Neural cell (in vitro differentiated cells): Measurements from ENCODE around the gene DBH.

Experiments
- EP300 ChIP-seq: fragments of 450-650 bp; conservative IDR thresholded peaks from 2 replicates; pipeline ENCODE4 v1.6.1; 2014; ENCODE audit warnings: antibody characterized with exemption, mild to moderate bottlenecking, moderate library complexity; ENCODE audit not compliant: poor library complexity, severe bottlenecking
- EZH2 ChIP-seq: fragments of 200-600, 300-800 bp; shearing (Covaris generic), sonication (generic); IDR thresholded peaks from 2 replicates; pipeline ENCODE4 v1.6.1; 2014; ENCODE audit warnings: antibody characterized with exemption, low read length, borderline replicate concordance, mild to moderate bottlenecking; ENCODE audit not compliant: insufficient read depth, poor library complexity, severe bottlenecking
- MXI1 ChIP-seq: fragments of 450-650 bp; conservative IDR thresholded peaks from 2 replicates; pipeline ENCODE4 v1.6.1; 2014; ENCODE audit warnings: antibody characterized with exemption, mild to moderate bottlenecking; ENCODE audit not compliant: poor library complexity, severe bottlenecking
- POLR2AphosphoS5 ChIP-seq: IDR thresholded peaks from 2 replicates; pipeline ENCODE4 v1.6.1; 2012
- RAD21 ChIP-seq: fragments of 450-650 bp; conservative IDR thresholded peaks from 2 replicates; pipeline ENCODE4 v1.6.1; 2014; ENCODE audit warnings: antibody characterized with exemption, mild to moderate bottlenecking, moderate library complexity
- SMC3 ChIP-seq: fragments of 450-650 bp; conservative IDR thresholded peaks from 2 replicates; pipeline ENCODE4 v1.6.1; 2014; ENCODE audit warnings: antibody characterized with exemption, mild to moderate bottlenecking, moderate library complexity; ENCODE audit not compliant: poor library complexity
- TF ChIP-seq, protein P1 (sequence below): IDR thresholded peaks from 2 replicates; pipeline ENCODE4 v1.6.1; 2012; ENCODE audit warnings: borderline replicate concordance
- TF ChIP-seq, protein P2 (sequence below): fragments of 450-650 bp; IDR thresholded peaks from 2 replicates; pipeline ENCODE4 v1.5.1; 2014; ENCODE audit warnings: antibody characterized with exemption, mild to moderate bottlenecking, moderate library complexity; ENCODE audit not compliant: poor library complexity, severe bottlenecking

DNA sequence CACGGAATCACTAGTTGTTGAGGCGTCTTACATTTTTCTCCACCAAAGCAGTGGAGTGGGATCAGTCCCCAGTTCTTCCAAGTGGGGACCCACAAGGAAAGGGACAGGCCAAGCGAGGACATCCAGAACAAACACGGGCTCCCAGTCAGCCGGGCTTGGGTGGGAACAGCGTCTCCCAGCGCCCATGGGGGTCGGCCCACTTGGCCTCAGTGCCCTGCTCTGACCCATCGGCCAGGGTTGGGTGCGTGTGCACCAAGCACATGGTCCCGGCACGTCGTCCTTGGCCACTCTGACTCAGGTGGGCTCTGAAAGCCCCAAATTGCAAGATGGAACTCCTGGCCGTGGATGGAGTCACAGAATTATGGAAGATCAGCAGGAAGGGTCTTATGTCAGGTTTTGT, 37.9 kb downstream of the DBH start:
- TF ChIP-seq, protein P1, sequence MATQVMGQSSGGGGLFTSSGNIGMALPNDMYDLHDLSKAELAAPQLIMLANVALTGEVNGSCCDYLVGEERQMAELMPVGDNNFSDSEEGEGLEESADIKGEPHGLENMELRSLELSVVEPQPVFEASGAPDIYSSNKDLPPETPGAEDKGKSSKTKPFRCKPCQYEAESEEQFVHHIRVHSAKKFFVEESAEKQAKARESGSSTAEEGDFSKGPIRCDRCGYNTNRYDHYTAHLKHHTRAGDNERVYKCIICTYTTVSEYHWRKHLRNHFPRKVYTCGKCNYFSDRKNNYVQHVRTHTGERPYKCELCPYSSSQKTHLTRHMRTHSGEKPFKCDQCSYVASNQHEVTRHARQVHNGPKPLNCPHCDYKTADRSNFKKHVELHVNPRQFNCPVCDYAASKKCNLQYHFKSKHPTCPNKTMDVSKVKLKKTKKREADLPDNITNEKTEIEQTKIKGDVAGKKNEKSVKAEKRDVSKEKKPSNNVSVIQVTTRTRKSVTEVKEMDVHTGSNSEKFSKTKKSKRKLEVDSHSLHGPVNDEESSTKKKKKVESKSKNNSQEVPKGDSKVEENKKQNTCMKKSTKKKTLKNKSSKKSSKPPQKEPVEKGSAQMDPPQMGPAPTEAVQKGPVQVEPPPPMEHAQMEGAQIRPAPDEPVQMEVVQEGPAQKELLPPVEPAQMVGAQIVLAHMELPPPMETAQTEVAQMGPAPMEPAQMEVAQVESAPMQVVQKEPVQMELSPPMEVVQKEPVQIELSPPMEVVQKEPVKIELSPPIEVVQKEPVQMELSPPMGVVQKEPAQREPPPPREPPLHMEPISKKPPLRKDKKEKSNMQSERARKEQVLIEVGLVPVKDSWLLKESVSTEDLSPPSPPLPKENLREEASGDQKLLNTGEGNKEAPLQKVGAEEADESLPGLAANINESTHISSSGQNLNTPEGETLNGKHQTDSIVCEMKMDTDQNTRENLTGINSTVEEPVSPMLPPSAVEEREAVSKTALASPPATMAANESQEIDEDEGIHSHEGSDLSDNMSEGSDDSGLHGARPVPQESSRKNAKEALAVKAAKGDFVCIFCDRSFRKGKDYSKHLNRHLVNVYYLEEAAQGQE: no peak
- TF ChIP-seq, protein P2, sequence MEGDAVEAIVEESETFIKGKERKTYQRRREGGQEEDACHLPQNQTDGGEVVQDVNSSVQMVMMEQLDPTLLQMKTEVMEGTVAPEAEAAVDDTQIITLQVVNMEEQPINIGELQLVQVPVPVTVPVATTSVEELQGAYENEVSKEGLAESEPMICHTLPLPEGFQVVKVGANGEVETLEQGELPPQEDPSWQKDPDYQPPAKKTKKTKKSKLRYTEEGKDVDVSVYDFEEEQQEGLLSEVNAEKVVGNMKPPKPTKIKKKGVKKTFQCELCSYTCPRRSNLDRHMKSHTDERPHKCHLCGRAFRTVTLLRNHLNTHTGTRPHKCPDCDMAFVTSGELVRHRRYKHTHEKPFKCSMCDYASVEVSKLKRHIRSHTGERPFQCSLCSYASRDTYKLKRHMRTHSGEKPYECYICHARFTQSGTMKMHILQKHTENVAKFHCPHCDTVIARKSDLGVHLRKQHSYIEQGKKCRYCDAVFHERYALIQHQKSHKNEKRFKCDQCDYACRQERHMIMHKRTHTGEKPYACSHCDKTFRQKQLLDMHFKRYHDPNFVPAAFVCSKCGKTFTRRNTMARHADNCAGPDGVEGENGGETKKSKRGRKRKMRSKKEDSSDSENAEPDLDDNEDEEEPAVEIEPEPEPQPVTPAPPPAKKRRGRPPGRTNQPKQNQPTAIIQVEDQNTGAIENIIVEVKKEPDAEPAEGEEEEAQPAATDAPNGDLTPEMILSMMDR: no peak
- TF ChIP-seq EZH2 (no peak), POLR2AphosphoS5 (no peak), EP300 (no peak), RAD21 (no peak), MXI1 (no peak), SMC3 (no peak)
